Placental pericyte (primary cell): ENCODE data around the gene GYPA. TPM values are rescaled to one million over a fixed set of nuclear protein-coding genes. Genes with fewer than 3 reads are reported as not detected.

Experiments
- total RNA-seq: library from RNA; depleted of rRNA; stranded (reverse); fragments of >200 nt; gene quantifications from 2 replicates; pipeline ENCODE4 v1.2.3, GENCODE V29; 2012

Gene GYPA
- not detected in 2 replicates for total RNA-seq

GRCh38 chr4:144140594-144141295, at the start of gene GYPA:
TSS of gene GYPA (minus strand) at chr4:144140718. CDS start at chr4:144140635, 83 bp downstream.

Other genes with a start within 250 kb of the GYPA start
- gene GYPE, start 235.2 kb downstream of the GYPA start, total RNA-seq = under 0.01 and 0.43 TPM in 2 replicates
- not detected in 2 replicates for gene GYPB, start 121.3 kb downstream of the GYPA start, total RNA-seq